ENCODE results near the gene NCAPD2.
A peak's percentile ranks its signal among the peaks of the same experiment; 100 is the strongest.

The NCAPD2 gene

DNA sequence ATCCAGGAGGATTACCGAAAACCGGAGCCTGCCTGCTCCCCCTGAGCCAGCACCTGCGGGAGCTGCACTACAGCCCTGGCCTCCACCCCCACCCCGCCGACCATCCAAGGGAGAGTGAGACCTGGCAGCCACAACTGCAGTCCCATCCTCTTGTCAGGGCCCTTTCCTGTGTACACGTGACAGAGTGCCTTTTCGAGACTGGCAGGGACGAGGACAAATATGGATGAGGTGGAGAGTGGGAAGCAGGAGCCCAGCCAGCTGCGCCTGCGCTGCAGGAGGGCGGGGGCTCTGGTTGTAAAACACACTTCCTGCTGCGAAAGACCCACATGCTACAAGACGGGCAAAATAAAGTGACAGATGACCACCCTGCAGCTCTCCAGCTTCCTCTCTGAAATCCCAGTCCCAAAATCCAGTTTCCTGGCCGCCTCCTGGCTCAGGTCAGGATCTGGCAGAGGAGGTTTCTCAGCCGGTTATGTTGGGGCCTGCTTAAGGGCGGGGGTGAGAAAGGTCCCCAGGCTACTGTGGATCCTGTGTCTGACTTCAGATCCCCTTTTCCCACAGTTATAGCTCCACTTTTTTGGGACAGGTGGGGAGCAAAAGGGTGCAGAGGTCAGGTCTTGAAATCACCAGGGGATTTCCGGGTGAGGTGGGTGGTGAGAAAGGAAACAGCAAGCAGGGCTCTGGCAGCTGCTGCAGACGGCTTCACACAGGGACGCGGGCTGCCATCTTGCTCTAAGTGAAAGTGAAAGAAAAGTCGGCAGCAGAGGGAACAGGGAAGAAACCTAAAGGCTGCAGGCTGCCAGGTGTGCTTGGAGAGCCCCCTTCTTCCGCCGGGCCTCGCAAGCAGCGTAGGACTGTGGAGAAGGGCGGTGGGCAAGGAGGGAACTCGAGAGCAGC, 42.3 kb upstream of the NCAPD2 start, which contains the start of gene TAPBPL:
TSS of gene TAPBPL (plus strand) at position 695 of the 897 bp plus-strand sequence. CDS start 207 bp downstream, outside the sequence.
- DNase-seq (ENCODE audit: low read depth) = peak; percentile 86
- peak within 1 kb of the TSS; percentile 84 for H3K4me3 ChIP-seq (ENCODE audit: low read depth, low read length)
- TF ChIP-seq, protein P1, sequence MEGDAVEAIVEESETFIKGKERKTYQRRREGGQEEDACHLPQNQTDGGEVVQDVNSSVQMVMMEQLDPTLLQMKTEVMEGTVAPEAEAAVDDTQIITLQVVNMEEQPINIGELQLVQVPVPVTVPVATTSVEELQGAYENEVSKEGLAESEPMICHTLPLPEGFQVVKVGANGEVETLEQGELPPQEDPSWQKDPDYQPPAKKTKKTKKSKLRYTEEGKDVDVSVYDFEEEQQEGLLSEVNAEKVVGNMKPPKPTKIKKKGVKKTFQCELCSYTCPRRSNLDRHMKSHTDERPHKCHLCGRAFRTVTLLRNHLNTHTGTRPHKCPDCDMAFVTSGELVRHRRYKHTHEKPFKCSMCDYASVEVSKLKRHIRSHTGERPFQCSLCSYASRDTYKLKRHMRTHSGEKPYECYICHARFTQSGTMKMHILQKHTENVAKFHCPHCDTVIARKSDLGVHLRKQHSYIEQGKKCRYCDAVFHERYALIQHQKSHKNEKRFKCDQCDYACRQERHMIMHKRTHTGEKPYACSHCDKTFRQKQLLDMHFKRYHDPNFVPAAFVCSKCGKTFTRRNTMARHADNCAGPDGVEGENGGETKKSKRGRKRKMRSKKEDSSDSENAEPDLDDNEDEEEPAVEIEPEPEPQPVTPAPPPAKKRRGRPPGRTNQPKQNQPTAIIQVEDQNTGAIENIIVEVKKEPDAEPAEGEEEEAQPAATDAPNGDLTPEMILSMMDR (IDR thresholded peaks at IDR 0.05; ENCODE audit: low read depth, low read length, missing control alignments) = no peak

DNA sequence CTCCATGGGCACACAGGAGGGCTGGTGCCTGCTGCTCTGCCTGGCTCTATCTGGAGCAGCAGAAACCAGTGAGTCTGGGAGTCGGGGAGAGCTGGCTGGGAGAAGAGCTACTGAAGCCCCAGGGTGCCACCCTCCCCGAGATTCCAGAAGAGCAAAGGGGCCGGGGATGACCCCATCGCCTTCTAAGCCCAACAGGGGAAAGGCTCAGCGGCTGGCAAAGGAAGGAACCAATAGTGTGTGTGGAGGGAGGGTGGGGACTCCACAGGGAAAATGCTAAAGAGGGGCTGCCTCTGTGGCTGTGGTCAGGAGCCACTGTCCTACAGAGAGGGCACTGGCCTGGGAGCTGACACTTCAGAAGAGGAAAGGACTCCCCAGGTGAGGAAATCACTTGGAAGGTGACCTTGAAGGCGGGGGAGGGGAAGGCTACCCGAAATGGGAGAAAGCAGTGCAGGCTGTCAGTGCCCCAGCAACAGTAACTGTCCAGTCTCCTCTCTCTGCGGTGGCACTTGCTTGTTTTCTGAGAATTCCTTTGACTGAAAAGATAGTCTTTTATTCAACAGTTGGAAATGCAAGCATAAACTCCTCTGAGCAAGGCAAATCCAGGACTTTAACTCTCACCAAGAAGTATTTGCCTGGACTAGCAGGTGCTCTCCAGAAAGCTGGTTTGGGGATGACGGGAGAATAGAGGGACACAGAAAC, 41.5 kb upstream of the NCAPD2 start:
- no peak for DNase-seq (ENCODE audit: low read depth)
- peak overlapping the region; percentile 84 for H3K4me3 ChIP-seq (ENCODE audit: low read depth, low read length)
- TF ChIP-seq, protein P1 (IDR thresholded peaks at IDR 0.05; ENCODE audit: low read depth, low read length, missing control alignments) = no peak

DNA sequence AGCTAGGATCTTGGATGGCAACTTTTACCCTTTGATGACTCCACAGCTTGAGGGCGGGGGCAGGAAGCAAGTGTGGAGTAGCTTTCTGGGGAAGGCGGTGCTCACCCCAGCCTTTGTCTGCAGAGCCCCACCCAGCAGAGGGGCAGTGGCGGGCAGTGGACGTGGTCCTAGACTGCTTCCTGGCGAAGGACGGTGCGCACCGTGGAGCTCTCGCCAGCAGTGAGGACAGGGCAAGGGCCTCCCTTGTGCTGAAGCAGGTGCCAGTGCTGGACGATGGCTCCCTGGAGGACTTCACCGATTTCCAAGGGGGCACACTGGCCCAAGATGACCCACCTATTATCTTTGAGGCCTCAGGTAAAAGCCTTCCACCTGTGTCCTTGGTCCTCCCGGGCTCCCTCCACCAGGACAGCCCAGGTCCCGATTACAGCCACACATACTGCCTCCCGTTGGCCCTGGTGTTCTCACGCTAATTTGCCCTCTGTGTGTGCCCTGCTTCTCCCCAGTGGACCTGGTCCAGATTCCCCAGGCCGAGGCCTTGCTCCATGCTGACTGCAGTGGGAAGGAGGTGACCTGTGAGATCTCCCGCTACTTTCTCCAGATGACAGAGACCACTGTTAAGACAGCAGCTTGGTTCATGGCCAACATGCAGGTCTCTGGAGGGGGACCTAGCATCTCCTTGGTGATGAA, 40.8 kb upstream of the NCAPD2 start:
- DNase-seq (ENCODE audit: low read depth) = no peak
- H3K4me3 ChIP-seq (ENCODE audit: low read depth, low read length) = peak overlapping the region; percentile 84
- TF ChIP-seq, protein P1 (IDR thresholded peaks at IDR 0.05; ENCODE audit: low read depth, low read length, missing control alignments) = no peak

DNA sequence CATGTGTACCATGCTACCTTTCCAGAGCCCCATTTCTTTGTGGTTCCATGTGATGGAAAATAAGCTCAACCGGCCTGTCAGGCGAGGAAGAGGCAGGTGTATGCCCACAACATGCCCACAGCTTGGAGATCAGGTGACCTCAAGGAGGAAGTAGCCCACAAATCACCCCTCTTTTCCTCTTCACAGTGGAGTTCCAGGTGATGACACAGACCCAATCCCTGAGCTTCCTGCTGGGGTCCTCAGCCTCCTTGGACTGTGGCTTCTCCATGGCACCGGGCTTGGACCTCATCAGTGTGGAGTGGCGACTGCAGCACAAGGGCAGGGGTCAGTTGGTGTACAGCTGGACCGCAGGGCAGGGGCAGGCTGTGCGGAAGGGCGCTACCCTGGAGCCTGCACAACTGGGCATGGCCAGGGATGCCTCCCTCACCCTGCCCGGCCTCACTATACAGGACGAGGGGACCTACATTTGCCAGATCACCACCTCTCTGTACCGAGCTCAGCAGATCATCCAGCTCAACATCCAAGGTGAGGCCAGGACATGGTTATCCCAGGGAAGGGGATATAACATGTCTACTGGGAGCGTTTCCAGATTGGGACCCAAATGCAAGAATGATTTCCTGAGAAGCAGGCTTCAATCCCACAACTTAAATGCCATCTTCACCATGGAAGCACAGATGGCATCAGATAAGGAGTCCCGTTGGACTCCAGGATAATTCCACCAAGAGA, 36.5 kb upstream of the NCAPD2 start:
- no peak overlapping the region for H3K4me3 ChIP-seq (ENCODE audit: low read depth, low read length)
- no peak for DNase-seq (ENCODE audit: low read depth)
- TF ChIP-seq, protein P1 (IDR thresholded peaks at IDR 0.05; ENCODE audit: low read depth, low read length, missing control alignments) = no peak

DNA sequence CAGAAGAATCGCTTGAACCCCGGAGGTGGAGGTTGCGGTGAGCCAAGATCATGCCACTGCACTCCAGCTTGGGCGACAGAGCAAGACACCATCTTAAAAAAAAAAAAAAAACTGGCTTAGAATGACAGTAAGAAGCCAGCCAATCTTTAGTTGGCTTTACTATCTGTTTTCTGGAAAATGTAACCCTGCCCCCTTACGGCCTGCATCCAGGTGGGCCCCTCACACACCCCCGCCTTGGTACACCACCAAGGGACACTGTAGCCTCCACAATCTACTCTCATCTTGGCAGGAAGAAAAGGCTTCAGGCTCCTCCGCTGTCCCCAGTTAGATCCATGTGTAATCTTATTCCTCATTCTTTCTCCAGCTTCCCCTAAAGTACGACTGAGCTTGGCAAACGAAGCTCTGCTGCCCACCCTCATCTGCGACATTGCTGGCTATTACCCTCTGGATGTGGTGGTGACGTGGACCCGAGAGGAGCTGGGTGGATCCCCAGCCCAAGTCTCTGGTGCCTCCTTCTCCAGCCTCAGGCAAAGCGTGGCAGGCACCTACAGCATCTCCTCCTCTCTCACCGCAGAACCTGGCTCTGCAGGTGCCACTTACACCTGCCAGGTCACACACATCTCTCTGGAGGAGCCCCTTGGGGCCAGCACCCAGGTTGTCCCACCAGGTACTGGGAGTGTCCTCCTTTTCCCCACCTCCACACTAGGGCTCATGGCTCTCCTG, 35.5 kb upstream of the NCAPD2 start:
- no peak overlapping the region for H3K4me3 ChIP-seq (ENCODE audit: low read depth, low read length)
- TF ChIP-seq, protein P1 (IDR thresholded peaks at IDR 0.05; ENCODE audit: low read depth, low read length, missing control alignments) = no peak
- no peak for DNase-seq (ENCODE audit: low read depth)

DNA sequence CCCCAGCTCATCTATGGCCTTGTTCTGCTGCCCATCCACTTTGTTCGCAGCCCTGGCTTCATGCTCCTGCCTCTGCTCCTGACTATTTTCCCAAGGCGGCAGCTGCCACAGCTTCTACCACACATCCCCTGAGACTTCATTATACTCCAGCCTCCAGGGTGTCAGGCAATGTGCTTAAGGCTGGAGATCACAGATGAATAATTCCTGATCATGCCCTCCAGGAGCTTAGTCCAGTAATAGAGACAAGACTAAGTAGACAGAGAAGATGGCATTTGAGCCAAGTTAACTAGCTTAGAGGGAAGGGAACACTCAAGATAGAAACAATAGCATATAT, 34.9 kb upstream of the NCAPD2 start:
- TF ChIP-seq, protein P1 (IDR thresholded peaks at IDR 0.05; ENCODE audit: low read depth, low read length, missing control alignments) = no peak
- no peak for DNase-seq (ENCODE audit: low read depth)
- H3K4me3 ChIP-seq (ENCODE audit: low read depth, low read length) = no peak overlapping the region

Data from GM12864 (cell line).